ENCODE results near the gene SLX4IP.
"Not testable (repeated sequence)": the region's sequence is repeated elsewhere in the genome, so short reads cannot be mapped to it uniquely, and the experiment has no call there.

SLX4IP gene

GRCh38 chr20:10610251-10610650 is 175.1 kb downstream of the SLX4IP start:
- DNase-seq = peak; percentile 49

- no peak for DNase-seq
These were observed 176.3 kb downstream of the SLX4IP start for GRCh38 chr20:10611357-10611756.

- not testable (repeated sequence) for DNase-seq
These were observed 178.3 kb downstream of the SLX4IP start for GRCh38 chr20:10613426-10613825.

GRCh38 chr20:10613911-10614310 is 178.8 kb downstream of the SLX4IP start:
- DNase-seq = no peak

GRCh38 chr20:10616212-10616611 is 181.1 kb downstream of the SLX4IP start:
- no peak for DNase-seq

- not testable (repeated sequence) for DNase-seq
These were observed 182.5 kb downstream of the SLX4IP start for GRCh38 chr20:10617549-10618133.

GRCh38 chr20:10618611-10619245 is 183.6 kb downstream of the SLX4IP start:
- DNase-seq = no peak

- no peak for DNase-seq
These were observed 184.3 kb downstream of the SLX4IP start for GRCh38 chr20:10619427-10619826.

GRCh38 chr20:10621149-10621548 is 186.0 kb downstream of the SLX4IP start:
- no peak for DNase-seq

- DNase-seq = no peak
These were observed 187.7 kb downstream of the SLX4IP start for GRCh38 chr20:10622657-10623418.

GRCh38 chr20:10625641-10626040 is 190.5 kb downstream of the SLX4IP start:
- DNase-seq = no peak

- no peak for DNase-seq
These were observed 191.8 kb downstream of the SLX4IP start for GRCh38 chr20:10626896-10627295.

GRCh38 chr20:10629946-10630650 is 195.0 kb downstream of the SLX4IP start:
- DNase-seq = no peak

- DNase-seq = no peak
These were observed 196.0 kb downstream of the SLX4IP start for GRCh38 chr20:10631126-10631525.

- no peak for DNase-seq
These were observed 197.8 kb downstream of the SLX4IP start for GRCh38 chr20:10632721-10633509.

- no peak for DNase-seq
These were observed 198.6 kb downstream of the SLX4IP start for GRCh38 chr20:10633718-10634117.

GRCh38 chr20:10634211-10634610 is 199.1 kb downstream of the SLX4IP start:
- no peak for DNase-seq

GRCh38 chr20:10634683-10635411 is 199.7 kb downstream of the SLX4IP start:
- DNase-seq = no peak

- DNase-seq = no peak
These were observed 200.5 kb downstream of the SLX4IP start for GRCh38 chr20:10635476-10636208.

- no peak for DNase-seq
These were observed 201.3 kb downstream of the SLX4IP start for GRCh38 chr20:10636326-10636818.

- no peak for DNase-seq
These were observed 202.0 kb downstream of the SLX4IP start for GRCh38 chr20:10637031-10637559.

Measured in suppressor macrophage treated with lipopolysaccharide for 4 hours (primary cell).